Activated CD8-positive, alpha-beta T cell treated with anti-CD3 and anti-CD28 coated beads for 36 hours (primary cell): ENCODE results near the gene SEPTIN12. TPM values are rescaled to one million over a fixed set of nuclear protein-coding genes. Genes with fewer than 3 reads are reported as not detected.

Experiments
- ATAC-seq: fragments of 200-7000 bp; cut with Tn5 transposase; one replicate; pipeline ENCODE4 v1.10.0; 2021; ENCODE audit warnings: mild to moderate bottlenecking, moderate library complexity
- CTCF ChIA-PET: fragments of 350-600 bp; sonication (Branson Sonifier 250); formaldehyde crosslinking; loops from one replicate; lab custom pipeline; 2021; ENCODE audit warnings: antibody characterized with exemption; lab: Charles Lee
- POLR2A ChIA-PET: fragments of 350-600 bp; sonication (Branson Sonifier 250); formaldehyde crosslinking; loops from one replicate; lab custom pipeline; 2021; ENCODE audit warnings: antibody characterized with exemption; lab: Charles Lee
- DNase-seq: peaks from one replicate; pipeline ENCODE4 v3.0.0-alpha.2; 2020
- H3K27ac Mint-ChIP-seq: one replicate; pipeline ENCODE4 v1.8.0; 2021; ENCODE audit warnings: mild to moderate bottlenecking, mixed read lengths
- H3K27me3 Mint-ChIP-seq: one replicate; pipeline ENCODE4 v1.8.0; 2021; ENCODE audit warnings: mixed read lengths
- H3K36me3 Mint-ChIP-seq: one replicate; pipeline ENCODE4 v1.8.0; 2021; ENCODE audit warnings: low read depth, mixed read lengths
- H3K4me1 Mint-ChIP-seq: one replicate; pipeline ENCODE4 v1.8.0; 2021; ENCODE audit warnings: low read depth, mixed read lengths
- H3K4me3 Mint-ChIP-seq: one replicate; pipeline ENCODE4 v1.8.0; 2021; ENCODE audit warnings: mild to moderate bottlenecking, moderate library complexity, mixed read lengths
- H3K9me3 Mint-ChIP-seq: one replicate; pipeline ENCODE4 v1.8.0; 2021; ENCODE audit warnings: mixed read lengths
- intact Hi-C: fragments of 100-400 bp; cut with micrococcal nuclease; formaldehyde crosslinking; loops from one replicate; pipeline ENCODE4 v1.10.0; 2022
- total RNA-seq, 2 experiments: library from RNA; stranded (reverse); gene quantifications; one replicate each; pipeline ENCODE4 v1.2.3, GENCODE V29; 2021
- TF ChIP-seq, protein P1 (sequence below): fragments of 200-600 bp; IDR thresholded peaks from one replicate; pipeline ENCODE4 v1.8.0; 2022; ENCODE audit warnings: antibody characterized with exemption, mild to moderate bottlenecking

SEPTIN12 gene
- total RNA-seq, 2 experiments from 2014 or later: not detected

- H3K27ac Mint-ChIP-seq: no peak overlapping the region
- ATAC-seq (no peak), DNase-seq (no peak)
- H3K4me1 Mint-ChIP-seq: peaks cover 6% of the 10 kb centered on the region
- ChIA-PET POLR2A (no interaction called here), CTCF (no interaction called here)
- no peaks in the 10 kb centered on the region for H3K36me3 Mint-ChIP-seq
- intact Hi-C loops: no loop called here
- TF ChIP-seq, protein P1, sequence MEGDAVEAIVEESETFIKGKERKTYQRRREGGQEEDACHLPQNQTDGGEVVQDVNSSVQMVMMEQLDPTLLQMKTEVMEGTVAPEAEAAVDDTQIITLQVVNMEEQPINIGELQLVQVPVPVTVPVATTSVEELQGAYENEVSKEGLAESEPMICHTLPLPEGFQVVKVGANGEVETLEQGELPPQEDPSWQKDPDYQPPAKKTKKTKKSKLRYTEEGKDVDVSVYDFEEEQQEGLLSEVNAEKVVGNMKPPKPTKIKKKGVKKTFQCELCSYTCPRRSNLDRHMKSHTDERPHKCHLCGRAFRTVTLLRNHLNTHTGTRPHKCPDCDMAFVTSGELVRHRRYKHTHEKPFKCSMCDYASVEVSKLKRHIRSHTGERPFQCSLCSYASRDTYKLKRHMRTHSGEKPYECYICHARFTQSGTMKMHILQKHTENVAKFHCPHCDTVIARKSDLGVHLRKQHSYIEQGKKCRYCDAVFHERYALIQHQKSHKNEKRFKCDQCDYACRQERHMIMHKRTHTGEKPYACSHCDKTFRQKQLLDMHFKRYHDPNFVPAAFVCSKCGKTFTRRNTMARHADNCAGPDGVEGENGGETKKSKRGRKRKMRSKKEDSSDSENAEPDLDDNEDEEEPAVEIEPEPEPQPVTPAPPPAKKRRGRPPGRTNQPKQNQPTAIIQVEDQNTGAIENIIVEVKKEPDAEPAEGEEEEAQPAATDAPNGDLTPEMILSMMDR: no peak
- no peak overlapping the region for H3K4me3 Mint-ChIP-seq
- no peaks in the 10 kb centered on the region for H3K27me3 Mint-ChIP-seq
- H3K9me3 Mint-ChIP-seq: no peaks in the 10 kb centered on the region
These were observed 9.7 kb upstream of the SEPTIN12 start for GRCh38 chr16:4797805-4798252.

DNA sequence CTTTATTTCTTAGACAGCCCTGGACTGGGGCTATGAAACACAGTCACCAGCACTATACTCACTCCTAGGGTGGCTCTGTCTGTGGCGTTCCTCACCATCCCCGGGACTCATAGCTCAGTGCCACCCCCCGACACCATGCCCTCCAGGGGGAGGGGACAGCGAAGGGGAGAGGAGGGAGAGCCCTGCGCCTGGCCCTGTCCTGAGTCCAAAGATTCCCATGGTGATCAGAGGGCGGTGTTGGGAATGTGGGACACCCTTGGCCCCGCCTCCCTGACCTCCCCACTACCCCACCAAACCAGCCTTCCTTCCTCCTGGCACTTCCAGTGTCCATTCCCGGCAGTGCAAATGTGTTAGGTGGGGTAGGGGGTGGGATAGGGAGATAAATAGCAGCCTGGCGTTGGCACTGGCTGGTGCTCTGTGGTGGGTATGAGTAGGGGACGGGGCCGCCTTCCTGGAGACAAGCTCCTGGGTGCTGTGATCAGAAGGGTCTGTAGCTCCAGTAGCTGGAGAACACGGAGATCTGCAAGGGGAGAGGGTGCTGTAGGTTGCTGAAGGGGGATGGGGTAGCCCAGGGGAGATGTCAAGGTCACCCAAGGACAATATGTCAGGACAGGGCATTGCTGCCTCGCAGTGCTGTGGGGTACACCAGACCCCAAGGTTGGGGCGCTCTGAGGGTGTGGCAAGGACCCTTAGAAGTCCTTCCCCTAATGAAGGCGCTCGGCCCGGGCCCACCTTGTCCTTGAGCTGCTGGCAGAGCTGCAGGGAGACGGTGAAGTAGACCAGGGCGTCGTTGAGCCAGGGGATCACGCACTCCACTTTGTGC is 9.0 kb upstream of the SEPTIN12 start:
- Mint-ChIP-seq H3K27ac (no peak overlapping the region), H3K27me3 (no peaks in the 10 kb centered on the region), H3K4me3 (no peak overlapping the region), H3K4me1 (peaks cover 6% of the 10 kb centered on the region), H3K36me3 (no peaks in the 10 kb centered on the region), H3K9me3 (no peaks in the 10 kb centered on the region)
- TF ChIP-seq, protein P1: no peak
- ChIA-PET POLR2A (no interaction called here), CTCF (no interaction called here)
- ATAC-seq (no peak), DNase-seq (no peak)
- intact Hi-C loops: no loop called here

GRCh38 chr16:4795828-4796572 is 7.9 kb upstream of the SEPTIN12 start:
- TF ChIP-seq, protein P1: no peak
- Mint-ChIP-seq H3K36me3 (no peaks in the 10 kb centered on the region), H3K4me1 (peaks cover 2% of the 10 kb centered on the region), H3K4me3 (no peak overlapping the region), H3K27ac (no peak overlapping the region), H3K9me3 (no peaks in the 10 kb centered on the region), H3K27me3 (no peaks in the 10 kb centered on the region)
- intact Hi-C loops: no loop called here
- ChIA-PET POLR2A (interaction anchor here (0.9 kb wide), 1 partner anchor 28 kb away, joined by 3 read pairs; no protein-coding TSS in a partner anchor), CTCF (no interaction called here)
- no peak for DNase-seq
- no peak for ATAC-seq

DNA sequence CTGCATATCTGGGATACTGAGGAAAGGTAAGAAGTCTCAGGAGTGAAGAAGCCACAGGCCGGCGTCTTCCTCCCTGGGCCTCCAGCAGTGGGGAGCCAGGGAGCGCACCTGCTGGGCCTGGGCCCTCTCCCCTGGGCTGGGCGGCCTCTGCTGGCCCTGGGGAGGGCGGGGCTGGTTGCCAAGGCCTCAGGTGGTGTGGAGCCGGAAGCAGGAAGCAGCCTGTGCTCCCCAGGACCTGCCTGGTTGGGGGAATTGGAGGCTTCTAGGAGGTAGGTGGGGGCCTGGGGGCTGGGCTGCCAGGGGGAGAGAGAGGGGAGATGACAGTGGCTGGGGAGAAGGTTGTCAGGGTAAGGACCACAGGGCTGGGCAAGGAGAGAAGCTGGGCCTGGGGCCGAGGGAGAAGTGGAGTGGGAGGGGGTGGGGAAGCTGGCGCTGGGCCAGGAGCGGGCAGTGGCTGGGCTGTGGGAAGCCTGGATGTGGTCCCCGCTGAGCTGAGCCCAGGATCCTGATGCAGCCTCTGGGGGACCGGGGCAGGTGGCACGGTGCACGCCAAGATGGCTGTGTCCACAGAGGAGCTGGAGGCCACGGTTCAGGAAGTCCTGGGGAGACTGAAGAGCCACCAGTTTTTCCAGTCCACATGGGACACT is 7.2 kb upstream of the SEPTIN12 start, which contains the start of gene SMIM22:
SMIM22 (plus strand) TSS at position 189 of the 647 bp plus-strand sequence; CDS start at position 555, 366 bp downstream.
- ChIA-PET POLR2A (interaction anchor here (0.9 kb wide), 1 partner anchor 27 kb away, joined by 3 read pairs; no protein-coding TSS in a partner anchor), CTCF (no interaction called here)
- intact Hi-C loops: no loop called here
- Mint-ChIP-seq H3K9me3 (no peaks in the 10 kb centered on the region), H3K27me3 (no peaks in the 10 kb centered on the region), H3K4me1 (no peaks in the 10 kb centered on the region), H3K4me3 (no peak within 1 kb of the TSS), H3K36me3 (no peaks in the 10 kb centered on the region), H3K27ac (no peak within 1 kb of the TSS)
- ATAC-seq (no peak), DNase-seq (no peak)
- TF ChIP-seq, protein P1: no peak
